Activated CD4-positive, alpha-beta T cell treated with anti-CD3 and anti-CD28 coated beads, Interleukin-2, amount 50 U/mL, for 48 hours (primary cell): ENCODE data around the gene PPM1H.
"Not testable (repeated sequence)": the region's sequence is repeated elsewhere in the genome, so short reads cannot be mapped to it uniquely, and the experiment has no call there.

Experiments
- DNase-seq, 2 experiments: peaks; one replicate each; pipeline ENCODE4 v3.0.0-alpha.2; 2020

Gene PPM1H

DNA sequence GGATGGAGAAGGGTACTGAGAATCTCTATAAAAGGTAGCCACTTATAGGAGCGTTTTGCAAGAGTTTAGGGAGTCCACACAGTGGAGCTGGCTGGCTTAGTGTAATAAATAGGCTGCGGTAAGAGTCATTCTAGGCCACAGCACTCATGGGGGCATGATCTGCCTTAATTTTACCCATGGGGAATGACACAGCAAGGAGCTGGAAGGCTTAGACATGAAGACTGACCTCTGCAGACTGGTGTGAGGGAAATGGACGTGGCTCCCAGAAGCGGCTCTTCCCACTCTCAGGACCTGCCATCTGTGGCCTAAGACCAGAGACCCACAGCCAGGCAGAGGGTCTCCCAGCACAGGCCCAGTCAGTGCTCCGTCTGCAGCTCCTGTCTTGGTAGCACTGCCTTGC lies 173.3 kb downstream of the PPM1H start:
- no peak for DNase-seq

DNA sequence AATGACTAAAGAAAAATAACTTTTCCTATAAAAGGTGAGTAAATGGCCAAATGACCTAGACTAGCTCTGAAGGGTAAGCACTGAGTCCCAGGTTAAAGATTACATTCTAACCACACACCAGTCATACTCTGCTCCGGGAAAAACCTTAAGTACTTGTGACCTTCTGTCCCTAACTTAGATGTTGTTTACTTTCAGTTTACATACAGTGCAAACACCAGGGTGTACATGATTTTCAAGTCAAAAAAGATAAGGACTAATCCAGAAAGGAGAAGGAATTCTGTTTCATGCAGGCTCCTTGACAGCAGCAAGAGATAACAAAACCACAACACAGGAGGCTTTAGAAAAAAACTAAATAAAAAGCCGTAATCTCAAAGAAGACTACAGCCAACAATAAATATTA lies 174.2 kb downstream of the PPM1H start:
- no peak for DNase-seq

DNA sequence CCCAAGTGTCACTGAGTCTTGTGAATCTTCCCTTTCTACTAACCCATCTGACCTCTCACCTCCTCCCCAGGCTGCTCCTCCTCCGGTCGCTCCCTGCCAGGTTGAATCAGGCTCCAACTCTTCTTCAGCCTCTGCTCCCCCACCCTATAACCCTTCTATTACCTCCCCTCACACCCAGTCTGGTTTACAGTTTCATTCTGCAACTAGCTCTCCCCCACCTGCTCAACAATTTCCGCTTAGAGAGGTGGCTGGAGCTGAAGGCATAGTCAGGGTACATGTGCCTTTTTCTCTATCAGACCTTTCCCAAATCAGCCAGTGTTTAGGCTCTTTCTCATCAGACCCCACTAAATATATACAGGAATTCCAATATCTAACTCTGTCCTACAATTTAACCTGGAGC lies 174.6 kb downstream of the PPM1H start:
- DNase-seq = not testable (repeated sequence)

DNA sequence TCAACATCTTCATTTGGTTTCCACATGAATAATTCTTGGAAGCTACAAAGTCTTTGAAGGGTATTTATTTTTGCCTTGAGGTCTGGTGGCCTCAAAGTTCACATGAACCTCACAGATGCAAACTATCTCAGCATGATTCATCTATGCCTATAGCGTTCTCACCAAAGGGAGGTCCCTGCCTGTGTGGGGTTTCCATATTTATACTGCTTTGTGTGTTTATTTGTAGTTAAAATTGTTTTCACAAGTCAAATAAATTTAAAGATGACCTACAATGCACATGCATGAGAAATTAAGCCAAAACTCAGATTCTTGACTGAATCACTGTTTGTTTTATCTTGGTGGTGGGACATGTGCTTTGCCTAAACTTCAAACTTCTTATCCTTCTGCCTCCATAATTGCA lies 176.7 kb downstream of the PPM1H start:
- DNase-seq = no peak

DNA sequence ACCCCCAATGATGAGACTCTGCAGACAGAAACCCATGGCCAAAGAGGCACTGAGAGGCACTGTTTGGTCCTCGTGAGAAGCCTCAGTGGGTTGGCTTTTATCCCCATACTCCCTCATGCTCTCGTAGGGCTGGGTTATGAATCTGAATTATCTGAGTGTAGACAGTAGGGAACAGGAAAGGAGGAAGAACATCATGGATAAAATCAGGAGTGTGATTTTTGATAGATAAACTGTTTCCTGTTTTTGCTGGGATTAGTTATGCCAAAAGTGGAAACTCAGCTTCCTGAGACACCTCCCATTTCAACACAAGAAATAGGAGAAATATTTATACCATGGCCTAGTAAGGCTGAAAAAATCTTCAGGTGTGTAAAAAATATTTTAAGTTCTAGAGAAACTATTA lies 177.9 kb downstream of the PPM1H start:
- no peak for DNase-seq

DNA sequence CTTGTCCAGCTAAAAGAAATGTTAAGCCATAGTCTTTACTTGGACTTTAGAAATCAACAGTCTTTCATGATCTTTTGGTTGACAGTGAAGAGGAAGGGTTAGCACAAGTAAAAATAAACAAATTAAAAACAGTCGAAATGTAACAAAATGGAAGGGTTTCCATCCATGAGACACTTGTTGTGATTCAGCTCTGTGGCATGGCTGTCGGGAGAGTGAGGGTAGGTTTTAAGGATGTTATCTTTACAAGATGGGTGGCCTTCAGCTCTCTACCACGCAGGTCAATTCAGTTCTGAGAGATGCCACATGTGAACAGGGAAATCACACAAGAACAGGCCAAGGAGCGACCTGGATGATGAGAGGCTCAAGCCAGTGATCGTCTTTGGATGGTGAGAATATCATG lies 180.2 kb downstream of the PPM1H start:
- DNase-seq = no peak

DNA sequence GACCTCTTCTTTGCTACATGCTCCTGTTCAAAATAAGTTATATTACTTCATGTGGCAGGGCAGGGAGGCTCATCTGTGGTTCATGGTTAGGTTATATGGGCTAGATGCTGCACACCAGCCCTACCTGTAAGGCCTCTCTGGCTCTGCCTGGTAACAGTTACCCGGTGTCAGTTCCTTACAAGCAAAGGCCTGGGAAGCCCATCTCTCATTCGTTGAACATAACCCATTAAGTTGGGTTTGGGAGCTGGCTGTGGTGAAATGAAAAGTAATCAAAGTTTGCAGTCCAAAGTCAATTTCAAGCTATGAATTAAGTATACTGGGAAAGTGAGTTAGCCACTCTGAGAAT lies 183.2 kb downstream of the PPM1H start:
- no peak for DNase-seq

DNA sequence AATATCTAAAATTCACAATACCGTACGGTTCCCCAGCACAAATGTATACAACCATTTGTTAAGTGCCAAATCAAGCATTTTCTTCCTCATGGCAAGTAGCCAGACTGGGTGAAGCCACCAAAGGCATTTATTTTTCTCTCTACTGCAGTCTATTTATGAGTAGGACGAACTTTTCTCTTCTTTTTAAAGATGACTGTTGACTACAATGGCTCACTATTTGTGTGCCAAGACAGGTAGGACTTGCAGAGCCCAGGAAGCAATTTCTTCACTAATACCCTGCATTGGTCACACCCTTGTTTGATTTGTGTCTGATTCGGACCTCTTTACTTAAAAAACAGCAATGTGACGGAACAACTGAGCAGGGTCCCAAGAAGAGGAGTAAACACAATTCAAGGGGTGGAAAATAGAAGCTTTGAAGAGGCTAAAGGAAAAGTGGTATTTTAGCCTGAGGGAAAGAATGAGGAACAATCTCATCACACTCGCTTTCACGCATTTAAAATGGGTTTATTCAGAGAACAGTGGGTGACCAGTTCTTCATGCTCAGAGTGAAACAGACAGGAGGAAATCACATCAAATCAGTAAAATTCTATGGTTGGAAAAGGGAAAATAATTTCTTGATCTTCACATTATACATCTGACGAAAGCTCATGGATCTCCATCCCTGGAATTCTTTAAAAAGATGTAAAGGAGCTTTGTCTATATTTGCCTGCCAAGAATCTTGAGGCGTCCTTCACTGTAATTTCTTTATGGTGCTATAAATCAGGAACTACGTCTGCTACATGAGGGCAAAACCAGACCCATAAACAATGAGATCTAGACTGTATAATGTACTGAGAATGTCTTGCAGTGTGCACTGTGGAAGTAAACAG lies 183.8 kb downstream of the PPM1H start:
- no peak for DNase-seq

DNA sequence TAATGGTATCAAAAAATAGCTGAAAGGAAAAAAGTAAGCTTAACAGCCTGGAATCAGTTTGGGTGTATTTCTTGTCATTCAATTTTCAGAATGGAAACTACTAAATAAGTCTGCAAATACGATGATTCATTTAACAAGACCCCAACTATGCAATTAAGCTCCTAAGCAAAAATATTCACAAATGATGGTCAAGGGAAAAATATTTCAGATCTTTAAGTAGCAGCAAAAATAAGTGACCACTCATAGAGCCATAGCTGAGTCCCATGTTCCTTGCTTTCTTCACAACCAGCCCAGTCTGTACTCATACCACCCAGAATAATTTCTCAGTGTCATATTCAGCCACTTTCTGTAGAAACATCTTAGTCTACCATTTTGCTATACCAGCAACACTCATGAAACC lies 185.4 kb downstream of the PPM1H start:
- DNase-seq = no peak

DNA sequence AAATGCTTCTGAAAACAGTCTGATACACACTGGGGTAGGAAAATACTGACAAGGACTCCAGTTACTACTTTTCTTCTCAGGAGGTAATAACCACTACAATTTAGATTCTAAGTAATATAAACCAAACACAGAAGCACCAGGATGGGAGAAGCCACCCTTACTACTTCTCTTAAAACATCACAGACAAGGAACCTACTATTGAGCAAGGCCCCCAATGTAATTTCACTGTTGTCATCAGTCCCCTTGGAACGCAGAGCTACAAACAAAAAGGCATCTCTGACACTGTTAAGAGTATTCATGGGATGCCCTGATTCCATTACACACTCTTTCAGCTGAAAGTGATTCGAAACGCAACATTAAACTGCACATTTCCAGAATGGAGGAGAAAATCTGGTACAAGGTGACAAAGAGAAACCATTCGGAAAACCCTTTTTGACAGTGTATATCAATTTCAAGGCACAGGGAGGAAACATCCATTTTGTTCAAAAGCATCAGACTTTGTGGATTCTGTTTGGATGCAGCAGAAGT lies 185.9 kb downstream of the PPM1H start:
- DNase-seq = no peak

DNA sequence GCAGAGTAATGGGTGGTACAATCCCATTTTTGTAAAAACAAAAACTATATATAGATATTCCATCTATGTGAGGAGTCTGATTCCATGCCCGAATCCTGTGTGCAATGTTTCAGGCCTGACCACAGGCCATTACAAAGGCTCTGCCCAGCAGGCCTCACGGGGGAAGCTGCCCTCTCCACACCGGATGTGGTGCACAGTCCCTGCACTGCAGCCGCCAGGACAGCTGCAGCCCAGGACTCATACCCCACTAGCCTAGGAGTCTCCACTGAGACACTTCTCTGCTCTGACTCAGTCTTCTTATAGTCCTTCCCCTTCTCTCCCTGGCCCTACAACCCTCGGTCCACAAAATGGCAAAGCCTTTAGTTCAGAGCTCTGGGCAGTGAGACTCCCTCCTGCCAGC lies 190.4 kb downstream of the PPM1H start:
- DNase-seq = no peak

DNA sequence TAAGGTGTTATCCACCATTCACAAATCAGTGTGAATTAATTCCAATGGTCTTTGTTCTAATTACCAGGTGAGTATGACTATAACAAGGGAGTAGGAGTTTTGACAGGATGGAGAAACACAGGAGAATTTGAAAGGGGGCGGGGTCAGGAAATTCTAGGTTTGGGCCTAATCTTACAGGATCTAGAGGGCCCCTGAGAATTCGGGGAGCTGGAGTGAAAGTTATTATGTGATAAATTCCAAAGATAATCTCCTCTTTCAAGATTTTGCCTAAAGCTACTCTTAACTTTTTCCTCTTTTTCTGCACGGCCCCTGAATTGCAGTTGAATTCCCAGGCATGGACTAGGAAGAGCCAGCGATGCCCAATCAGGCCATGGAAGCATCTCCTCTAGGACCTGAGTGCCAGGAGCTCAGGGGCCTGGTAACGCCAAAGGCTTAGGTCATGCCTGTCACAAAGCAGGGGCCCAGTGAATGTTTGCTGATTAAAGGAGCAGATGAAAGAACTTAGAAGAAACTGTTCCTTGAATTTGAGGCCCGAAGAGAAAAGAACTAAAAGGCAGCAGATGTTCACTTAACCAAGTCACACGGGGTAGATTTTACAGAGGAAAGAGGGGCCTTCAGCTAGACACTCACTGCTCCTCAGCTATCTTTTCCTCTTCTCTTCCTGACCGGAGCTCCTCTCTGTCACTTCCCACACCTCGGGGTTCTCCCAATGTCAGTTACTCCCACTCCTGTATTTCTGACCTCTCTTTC lies 195.5 kb downstream of the PPM1H start:
- DNase-seq = no peak

DNA sequence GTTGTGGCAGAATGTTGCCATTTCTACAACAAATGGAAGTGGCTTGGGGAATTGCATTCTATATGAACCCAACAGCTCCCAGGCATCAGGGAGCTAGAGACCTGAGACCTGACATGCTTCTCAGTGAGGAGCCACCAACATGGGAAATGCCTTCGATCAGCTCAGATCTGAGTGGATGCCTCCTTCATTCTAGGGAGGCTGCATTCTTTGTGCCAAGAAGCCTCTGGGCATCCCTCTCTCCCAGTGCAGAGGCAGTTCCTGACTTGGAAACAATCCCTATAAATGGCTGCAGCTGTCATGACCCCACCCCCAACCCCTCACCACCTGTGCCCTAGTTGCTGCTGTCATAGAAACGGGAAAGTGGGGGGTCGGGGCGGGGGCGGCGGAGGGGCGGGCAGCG lies 196.3 kb downstream of the PPM1H start:
- DNase-seq = no peak

DNA sequence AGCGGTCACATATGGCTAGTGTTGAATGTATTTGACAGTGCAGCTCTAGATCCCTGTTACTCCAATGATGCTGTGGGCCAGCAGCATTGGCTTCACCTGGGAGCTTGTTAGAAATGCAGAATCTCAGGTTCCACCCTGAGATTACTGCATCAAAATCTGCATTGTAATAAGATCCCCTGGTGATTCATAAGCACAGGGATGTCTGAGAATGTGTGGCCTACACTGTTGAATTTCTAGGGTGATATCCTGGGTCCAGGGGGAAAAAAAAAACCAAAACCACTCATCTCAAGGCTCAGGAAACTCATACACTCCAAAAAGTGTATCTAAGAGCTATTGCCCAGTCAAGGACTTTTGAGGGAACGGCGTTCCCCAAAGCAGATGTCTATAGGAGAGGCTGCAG lies 196.8 kb downstream of the PPM1H start:
- DNase-seq = no peak

DNA sequence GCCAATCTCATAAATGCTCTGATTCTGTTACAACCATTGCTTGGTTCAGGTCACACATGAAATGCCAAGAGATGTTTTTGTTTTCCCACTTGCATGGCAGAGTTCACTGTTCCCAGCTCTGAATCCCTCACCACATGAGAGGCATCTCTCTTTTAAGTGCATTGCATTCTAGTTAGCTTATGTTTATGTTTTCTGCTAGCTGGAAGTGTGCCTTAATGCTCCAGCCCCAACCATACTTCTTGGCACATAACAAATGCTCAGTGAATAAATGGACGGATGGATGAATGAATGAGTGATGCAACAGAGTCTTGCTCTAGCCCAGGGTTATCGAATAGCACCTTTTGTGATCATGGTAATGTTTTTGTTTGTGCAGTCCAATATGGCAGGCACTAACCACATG lies 197.3 kb downstream of the PPM1H start:
- DNase-seq = no peak

DNA sequence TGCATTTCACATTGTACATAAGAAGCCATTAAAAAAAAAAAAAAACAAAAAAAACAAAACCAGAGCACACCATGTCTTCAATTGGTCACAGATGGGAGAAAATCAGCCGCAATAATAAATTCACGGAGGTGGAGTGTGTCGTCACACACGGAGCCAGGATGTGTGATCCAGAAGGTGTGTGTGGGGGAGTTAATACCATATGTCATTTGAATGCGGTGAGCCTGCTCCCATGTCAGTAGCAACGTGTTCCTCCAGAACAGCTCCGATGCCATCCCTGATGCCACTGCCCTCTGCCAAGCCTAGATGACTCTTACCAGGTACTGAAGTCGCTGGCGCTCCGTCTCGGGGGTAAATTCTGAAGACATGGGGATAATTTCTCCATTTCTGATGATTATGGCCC lies 197.8 kb downstream of the PPM1H start:
- DNase-seq = no peak

DNA sequence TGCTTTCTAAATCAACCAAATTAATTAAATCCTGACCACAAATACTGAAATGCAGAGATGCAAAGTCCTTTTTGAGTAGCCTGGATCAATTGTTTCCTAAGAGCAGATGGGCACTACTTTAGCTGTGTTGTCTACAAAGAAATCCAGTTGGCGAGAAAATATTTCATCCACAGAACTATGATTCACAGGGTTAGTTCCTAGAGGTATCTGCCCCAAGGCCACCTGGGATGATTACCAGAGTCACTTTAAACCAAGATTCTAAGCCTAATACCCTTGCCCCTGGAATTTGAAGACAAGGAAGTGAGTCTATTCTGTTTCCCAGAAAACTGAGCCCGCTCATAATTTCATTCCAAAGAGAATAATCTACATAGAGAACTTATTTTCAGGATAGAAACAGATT lies 198.4 kb downstream of the PPM1H start:
- no peak for DNase-seq

DNA sequence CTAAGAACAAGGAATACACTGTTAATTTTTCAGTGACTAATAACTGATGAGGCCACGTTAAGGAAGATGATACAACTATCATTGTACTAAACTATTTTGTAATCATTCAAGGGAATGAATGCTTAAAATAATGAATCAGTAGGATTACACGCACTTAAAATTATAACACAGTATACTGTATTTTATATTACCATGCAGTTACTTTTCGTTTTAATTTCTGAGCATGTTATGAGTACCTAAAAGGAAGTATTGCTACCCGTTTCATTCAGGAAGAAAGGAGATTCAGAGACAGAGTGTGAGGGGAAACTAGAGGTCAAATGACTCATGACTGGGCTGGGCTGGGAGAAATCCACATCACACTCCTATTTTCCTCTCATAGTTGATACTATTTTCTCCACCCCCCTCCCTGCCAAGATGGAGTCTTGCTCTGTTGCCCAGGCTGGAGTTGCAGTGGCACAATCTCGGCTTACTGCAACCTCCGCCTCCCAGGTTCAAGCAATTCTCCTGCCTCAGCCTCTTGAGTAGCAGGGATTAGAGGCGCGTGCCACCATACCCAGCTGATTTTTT lies 202.0 kb downstream of the PPM1H start:
- DNase-seq = no peak

DNA sequence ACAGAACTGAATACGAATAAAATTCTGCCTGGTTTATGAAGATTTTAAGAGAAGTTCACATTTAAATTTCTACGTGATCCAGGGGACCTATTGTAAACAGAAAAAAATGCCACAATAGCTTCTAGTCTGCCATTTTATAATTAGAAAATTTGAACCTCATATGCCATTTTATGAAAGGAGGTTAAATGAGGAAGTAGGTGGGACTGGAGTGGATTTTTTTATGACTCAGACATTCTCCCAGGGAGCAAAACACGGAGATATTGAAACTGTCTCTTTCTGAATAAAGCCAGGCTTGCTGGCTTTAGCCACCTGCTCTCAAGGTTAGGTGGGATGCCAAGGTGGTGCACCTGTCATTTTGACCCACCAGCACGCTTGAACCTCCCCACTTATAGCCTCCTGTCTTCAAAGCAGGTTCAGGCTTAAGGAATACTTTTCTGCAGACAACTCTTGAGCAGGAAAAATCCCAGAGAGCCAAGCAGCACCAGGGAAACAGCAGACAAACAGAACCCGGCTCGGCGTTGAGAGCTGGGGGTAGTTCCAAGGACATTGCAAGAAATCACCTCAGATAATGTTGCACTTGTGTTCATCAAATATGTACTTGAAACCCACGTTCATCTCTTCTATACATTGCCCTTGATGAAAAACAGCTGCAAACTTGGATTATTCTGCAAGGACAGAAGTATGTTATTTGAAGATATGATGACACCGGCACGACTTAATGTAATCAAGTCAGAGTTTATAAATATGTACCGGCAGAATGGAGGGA lies 203.7 kb downstream of the PPM1H start:
- DNase-seq = no peak

DNA sequence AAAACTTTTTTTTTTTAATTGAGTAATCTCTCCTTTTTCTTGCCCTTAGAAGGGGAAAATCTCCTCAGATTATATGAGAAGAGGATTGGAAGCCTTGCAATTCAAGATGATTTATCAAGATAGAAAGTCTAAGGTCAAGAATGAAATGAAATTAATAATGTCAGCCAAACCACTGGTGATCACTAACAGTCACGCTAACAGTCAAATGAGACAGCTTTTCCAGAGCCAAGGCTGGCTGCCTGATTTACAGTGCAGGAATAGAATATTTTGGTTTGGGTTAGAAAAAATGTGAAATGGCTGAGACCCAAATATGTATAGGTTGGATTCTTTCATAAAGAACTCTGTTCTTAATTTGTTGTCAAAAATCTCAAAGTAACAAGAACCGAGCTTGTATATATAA lies 204.3 kb downstream of the PPM1H start:
- no peak for DNase-seq

DNA sequence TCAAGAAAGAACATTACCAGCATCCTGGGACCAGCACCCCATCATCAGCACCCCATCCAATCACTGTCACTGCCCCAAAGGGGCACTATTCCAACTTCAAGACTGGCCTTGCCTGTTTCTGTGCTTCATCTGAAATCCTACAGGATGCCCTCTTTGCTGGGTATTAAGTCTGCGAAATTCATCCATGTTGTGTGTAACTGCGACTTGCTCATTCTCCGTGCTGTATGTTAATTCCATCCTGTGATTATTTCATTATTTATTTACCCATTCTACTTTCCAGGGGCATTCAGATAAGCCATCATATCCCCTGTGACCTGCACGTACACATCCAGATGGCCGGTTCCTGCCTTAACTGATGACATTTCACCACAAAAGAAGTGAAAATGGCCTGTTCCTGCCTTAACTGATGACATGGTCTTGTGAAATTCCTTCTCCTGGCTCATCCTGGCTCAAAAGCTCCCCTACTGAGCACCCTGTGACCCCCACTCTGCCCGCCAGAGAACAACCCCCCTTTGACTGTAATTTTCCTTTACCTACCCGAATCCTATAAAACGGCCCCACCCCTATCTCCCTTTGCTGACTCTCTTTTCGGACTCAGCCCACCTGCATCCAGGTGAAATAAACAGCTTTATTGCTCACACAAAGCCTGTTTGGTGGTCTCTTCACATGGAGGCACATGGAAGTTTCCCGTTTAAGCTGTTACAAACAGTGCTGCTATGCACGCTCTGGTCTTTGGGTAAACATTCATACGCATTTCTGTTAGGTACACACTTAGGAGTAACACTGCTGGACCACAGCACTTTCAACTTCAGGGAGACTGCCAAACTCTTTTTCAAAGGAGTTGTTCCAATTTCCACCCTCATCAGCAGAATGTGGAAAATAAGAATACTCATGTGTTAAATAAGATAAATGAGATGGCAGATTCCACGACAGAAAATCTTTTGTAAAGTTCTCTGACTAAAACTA lies 205.1 kb downstream of the PPM1H start:
- DNase-seq = not testable (repeated sequence)

DNA sequence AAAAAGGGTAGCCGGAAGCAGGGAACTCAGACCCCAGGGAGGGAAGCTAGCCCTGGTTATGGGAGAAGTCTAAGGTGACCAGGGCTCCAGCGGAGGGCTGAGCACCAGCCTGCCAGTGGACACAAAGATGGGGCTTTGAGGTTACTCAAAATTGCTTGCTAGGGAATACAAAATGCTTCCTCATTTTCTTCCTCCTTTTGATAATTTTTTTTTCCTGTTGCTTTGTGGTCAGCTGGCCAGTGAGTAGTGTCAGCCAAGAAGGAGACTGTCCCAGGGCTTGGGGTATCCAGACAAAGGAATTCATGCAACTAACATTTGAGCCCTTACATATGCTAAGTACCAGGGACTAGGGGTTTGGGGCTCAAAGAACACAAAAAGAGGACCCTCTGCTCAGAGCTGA lies 206.2 kb downstream of the PPM1H start:
- DNase-seq = no peak
